OCI-LY1 (cell line): ENCODE measurements around the gene NCAPG2.

Experiments
- H2AFZ ChIP-seq: fragments of 200-600 bp; sonication (generic), shearing (Covaris generic); 2 replicates; pipeline ENCODE4 v1.6.0; 2014; ENCODE audit warnings: antibody characterized with exemption, mild to moderate bottlenecking, low read length
- H3F3A ChIP-seq: fragments of 200-600 bp; sonication (generic), shearing (Covaris generic); 2 replicates; pipeline ENCODE4 v1.6.0; 2014; ENCODE audit warnings: mild to moderate bottlenecking, antibody characterized with exemption, low read length, moderate library complexity; ENCODE audit not compliant: insufficient read depth
- H3K27ac ChIP-seq: fragments of 200-600 bp; sonication (generic); 2 replicates; pipeline ENCODE4 v1.5.1; 2014; ENCODE audit warnings: low read length, mixed run types, mild to moderate bottlenecking, low read depth; ENCODE audit not compliant: poor library complexity, severe bottlenecking
- H3K27me3 ChIP-seq: fragments of 200-600 bp; sonication (generic); 2 replicates; pipeline ENCODE4 v1.6.0; 2014; ENCODE audit warnings: antibody characterized with exemption, mild to moderate bottlenecking, low read length, moderate library complexity; ENCODE audit not compliant: insufficient read depth
- H3K36me3 ChIP-seq: fragments of 200-600 bp; sonication (generic); 2 replicates; pipeline ENCODE4 v1.6.1; 2014; ENCODE audit warnings: mild to moderate bottlenecking, antibody characterized with exemption, low read length, moderate library complexity, mixed read lengths; ENCODE audit not compliant: insufficient read depth
- H3K4me1 ChIP-seq: fragments of 200-600 bp; sonication (generic); 2 replicates; pipeline ENCODE4 v1.5.1; 2014; ENCODE audit warnings: mild to moderate bottlenecking, low read length, moderate library complexity; ENCODE audit not compliant: insufficient read depth, severe bottlenecking
- H3K4me2 ChIP-seq: fragments of 200-600 bp; sonication (generic), shearing (Covaris generic); 2 replicates; pipeline ENCODE4 v1.6.1; 2014; ENCODE audit warnings: low read length
- H3K4me3 ChIP-seq: fragments of 200-600 bp; sonication (generic); 2 replicates; pipeline ENCODE4 v1.5.1; 2014; ENCODE audit warnings: low read length, low read depth, mild to moderate bottlenecking, mixed read lengths; ENCODE audit not compliant: poor library complexity, severe bottlenecking
- H3K79me2 ChIP-seq: fragments of 200-600 bp; shearing (Covaris generic); 2 replicates; pipeline ENCODE4 v1.6.1; 2016; ENCODE audit warnings: mixed run types, low read length, mixed read lengths; ENCODE audit not compliant: insufficient read depth
- H3K9ac ChIP-seq: fragments of 200-600 bp; sonication (generic), shearing (Covaris generic); 2 replicates; pipeline ENCODE4 v1.6.1; 2014; ENCODE audit warnings: mild to moderate bottlenecking, low read length, mixed read lengths
- H3K9me2 ChIP-seq: fragments of 200-600 bp; sonication (generic), shearing (Covaris generic); 2 replicates; pipeline ENCODE4 v1.6.1; 2014; ENCODE audit warnings: low read depth, mild to moderate bottlenecking, low read length, mixed read lengths
- H3K9me3 ChIP-seq: fragments of 200-600 bp; shearing (Covaris generic); 2 replicates; pipeline ENCODE4 v1.6.1; 2014; ENCODE audit warnings: low read length, mixed read lengths
- H4K20me1 ChIP-seq: fragments of 200-600 bp; sonication (generic), shearing (Covaris generic); 2 replicates; pipeline ENCODE4 v1.6.0; 2016; ENCODE audit warnings: mild to moderate bottlenecking, low read length; ENCODE audit not compliant: insufficient read depth
- CTCF ChIP-seq: fragments of 200-600 bp; sonication (generic), shearing (Covaris generic); IDR thresholded peaks from 2 replicates; pipeline ENCODE4 v1.5.1; 2017; ENCODE audit warnings: mild to moderate bottlenecking, antibody characterized with exemption, low read length, moderate library complexity, mixed read lengths
- EZH2 ChIP-seq: fragments of 200-600 bp; sonication (generic), shearing (Covaris generic); IDR thresholded peaks from 2 replicates; pipeline ENCODE4 v1.8.0; 2017; ENCODE audit warnings: borderline replicate concordance, mixed run types, mild to moderate bottlenecking, antibody characterized with exemption, low read length, moderate library complexity, mixed read lengths

NCAPG2 gene

GRCh38 chr7:158618745-158619140 is 85.9 kb downstream of the NCAPG2 start:
- H3K9me3 ChIP-seq: no peaks in the 10 kb centered on the region
- H3K4me2 ChIP-seq: no peak overlapping the region
- H2AFZ ChIP-seq: no peak overlapping the region
- no peaks in the 10 kb centered on the region for H4K20me1 ChIP-seq
- peaks cover 42% of the 10 kb centered on the region for H3K36me3 ChIP-seq
- H3F3A ChIP-seq: no peaks in the 10 kb centered on the region
- H3K27me3 ChIP-seq: no peaks in the 10 kb centered on the region
- H3K4me1 ChIP-seq: peaks cover 12% of the 10 kb centered on the region
- no peak overlapping the region for H3K4me3 ChIP-seq
- H3K27ac ChIP-seq: no peak overlapping the region
- no peak overlapping the region for H3K9ac ChIP-seq
- H3K9me2 ChIP-seq: no peaks in the 10 kb centered on the region
- no peak for TF ChIP-seq EZH2
- TF ChIP-seq CTCF: no peak
- H3K79me2 ChIP-seq: no peaks in the 10 kb centered on the region

GRCh38 chr7:158617737-158618128 is 86.9 kb downstream of the NCAPG2 start:
- Histone ChIP-seq H3K27me3 (no peaks in the 10 kb centered on the region), H4K20me1 (no peaks in the 10 kb centered on the region), H3K9me2 (no peaks in the 10 kb centered on the region), H3K79me2 (no peaks in the 10 kb centered on the region), H3K4me1 (peaks cover 22% of the 10 kb centered on the region), H2AFZ (no peak overlapping the region), H3K4me2 (no peak overlapping the region), H3K9me3 (no peaks in the 10 kb centered on the region), H3K4me3 (no peak overlapping the region), H3K27ac (no peak overlapping the region), H3K36me3 (peaks cover 35% of the 10 kb centered on the region), H3F3A (no peaks in the 10 kb centered on the region), H3K9ac (no peak overlapping the region)
- no peak for TF ChIP-seq CTCF
- no peak for TF ChIP-seq EZH2

GRCh38 chr7:158616050-158616449 is 88.6 kb downstream of the NCAPG2 start:
- TF ChIP-seq CTCF (no peak), EZH2 (no peak)

More at GRCh38 chr7:158616050-158616449, 88.6 kb downstream of the NCAPG2 start:
- Histone ChIP-seq H3K4me3 (no peak overlapping the region), H3K4me1 (peaks cover 22% of the 10 kb centered on the region), H3K27ac (no peak overlapping the region), H3K9ac (no peak overlapping the region), H3K36me3 (peaks cover 40% of the 10 kb centered on the region), H3F3A (no peaks in the 10 kb centered on the region), H2AFZ (no peak overlapping the region), H3K27me3 (no peaks in the 10 kb centered on the region), H3K9me2 (no peaks in the 10 kb centered on the region), H3K9me3 (no peaks in the 10 kb centered on the region), H4K20me1 (no peaks in the 10 kb centered on the region), H3K4me2 (no peak overlapping the region), H3K79me2 (no peaks in the 10 kb centered on the region)
